SK-N-SH (cell line): ENCODE measurements around the gene PROSER3. TPM values are rescaled to one million over a fixed set of nuclear protein-coding genes. Genes with fewer than 3 reads are reported as not detected.

Source experiments
- CTCF ChIA-PET: fragments of 300-600, 350-600 bp; formaldehyde crosslinking; extraction: SDS; loops from one replicate; lab custom pipeline; 2021; lab: Yijun Ruan, JAX
- POLR2A ChIA-PET: fragments of 350-600 bp; sonication (Branson Sonifier 250); formaldehyde crosslinking; extraction: SDS; loops from one replicate; lab custom pipeline; 2020; ENCODE audit warnings: antibody characterized with exemption, inconsistent platforms; lab: Yijun Ruan, JAX
- DNase-seq: peaks from one replicate; pipeline ENCODE4 v3.0.0; 2012
- H2AFZ ChIP-seq: fragments of 200-600 bp; sonication (generic); 2 replicates; pipeline ENCODE4 v1.8.1; 2016; ENCODE audit warnings: antibody characterized with exemption, mild to moderate bottlenecking, low read depth
- H3F3A ChIP-seq: fragments of 200-600 bp; sonication (generic); replicated peaks from 2 replicates; pipeline ENCODE3; 2016; ENCODE audit warnings: antibody characterized with exemption, mild to moderate bottlenecking; ENCODE audit not compliant: insufficient read depth
- H3K27ac ChIP-seq, 2 experiments: fragments of 200-500 bp in 1 of 2; fragments of 200-600 bp in 1 of 2; sonication (Bioruptor generic) in 1 of 2; sonication (generic), shearing (Covaris generic) in 1 of 2; 2 replicates each; pipeline versions ENCODE4 v1.5.1 to v1.6.1; 2014 to 2016; ENCODE audit warnings: low read depth in 2 of 2, inconsistent platforms in 1 of 2, low read length in 1 of 2, mild to moderate bottlenecking in 1 of 2, mixed read lengths in 1 of 2
- H3K27me3 ChIP-seq: fragments of 200-600 bp; sonication (generic), shearing (Covaris generic); 2 replicates; pipeline ENCODE4 v1.6.1; 2016; ENCODE audit warnings: mixed run types; ENCODE audit not compliant: insufficient read depth
- H3K36me3 ChIP-seq, 2 experiments: fragments of 200-500 bp in 1 of 2; fragments of 200-600 bp in 1 of 2; sonication (Bioruptor generic) in 1 of 2; sonication (generic) in 1 of 2; replicated peaks in 1 of 2; 2 replicates each; pipeline versions ENCODE3 to v1.5.1; 2014 to 2016; ENCODE audit warnings: low read length in 1 of 2, mild to moderate bottlenecking in 1 of 2; ENCODE audit not compliant: insufficient read depth in 2 of 2, control insufficient read depth in 1 of 2
- H3K4me1 ChIP-seq, 2 experiments: fragments of 200-500 bp in 1 of 2; fragments of 200-600 bp in 1 of 2; sonication (Bioruptor generic) in 1 of 2; sonication (generic), shearing (Covaris generic) in 1 of 2; 2 replicates each; pipeline versions ENCODE4 v1.5.1 to v1.6.1; 2014 to 2016; ENCODE audit warnings: low read depth in 1 of 2, low read length in 1 of 2, mixed run types in 1 of 2; ENCODE audit not compliant: insufficient read depth in 2 of 2, control insufficient read depth in 1 of 2
- H3K4me2 ChIP-seq: fragments of 200-600 bp; sonication (generic), shearing (Covaris generic); 2 replicates; pipeline ENCODE4 v1.6.1; 2017; ENCODE audit warnings: mixed run types
- H3K4me3 ChIP-seq, 2 experiments: fragments of 200-500 bp in 1 of 2; fragments of 200-600 bp in 1 of 2; sonication (Bioruptor generic) in 1 of 2; sonication (generic), shearing (Covaris generic) in 1 of 2; 2 replicates each; pipeline versions ENCODE4 v1.5.1 to v1.8.1; 2014 to 2016; ENCODE audit warnings: low read depth in 2 of 2, inconsistent platforms in 1 of 2, low read length in 1 of 2, mild to moderate bottlenecking in 1 of 2, mixed read lengths in 1 of 2, moderate library complexity in 1 of 2
- H3K79me2 ChIP-seq: fragments of 200-600 bp; sonication (generic); 2 replicates; pipeline ENCODE4 v1.8.1; 2017; ENCODE audit warnings: mild to moderate bottlenecking; ENCODE audit not compliant: insufficient read depth
- H3K9ac ChIP-seq: fragments of 200-600 bp; sonication (generic); 2 replicates; pipeline ENCODE4 v1.6.1; 2017; ENCODE audit warnings: mixed run types
- H3K9me2 ChIP-seq: fragments of 200-600 bp; sonication (generic); 2 replicates; pipeline ENCODE4 v1.6.1; 2017; ENCODE audit warnings: mixed run types
- H3K9me3 ChIP-seq: fragments of 200-600 bp; sonication (generic); 2 replicates; pipeline ENCODE4 v1.6.1; 2017; ENCODE audit warnings: mixed run types, mild to moderate bottlenecking, moderate library complexity
- H4K20me1 ChIP-seq: fragments of 200-600 bp; sonication (generic); 2 replicates; pipeline ENCODE4 v1.6.1; 2017; ENCODE audit warnings: mild to moderate bottlenecking, mixed run types; ENCODE audit not compliant: insufficient read depth
- CHD2 ChIP-seq: fragments of 150-350 bp; IDR thresholded peaks from 2 replicates; pipeline ENCODE4 v1.6.1; 2018; ENCODE audit warnings: low read length; ENCODE audit not compliant: partially characterized antibody
- ELF1 ChIP-seq: IDR thresholded peaks from 2 replicates; pipeline ENCODE4 v1.4.0; 2012
- FOXM1 ChIP-seq: IDR thresholded peaks from 2 replicates; pipeline ENCODE4 v1.4.0; 2012; ENCODE audit warnings: low read depth, mild to moderate bottlenecking
- GABPA ChIP-seq: IDR thresholded peaks from 2 replicates; pipeline ENCODE4 v1.4.0; 2012; ENCODE audit warnings: low read depth, mild to moderate bottlenecking
- JUND ChIP-seq: IDR thresholded peaks from 2 replicates; pipeline ENCODE4 v1.4.0; 2012
- MAX ChIP-seq: IDR thresholded peaks from 2 replicates; pipeline ENCODE4 v1.4.0; 2012; ENCODE audit warnings: low read depth
- MXI1 ChIP-seq: IDR thresholded peaks from 2 replicates; pipeline ENCODE4 v1.6.1; 2012; ENCODE audit warnings: mild to moderate bottlenecking, low read depth, low read length, improper control_type of control experiment
- PBX3 ChIP-seq: IDR thresholded peaks from 2 replicates; pipeline ENCODE4; 2012
- POLR2AphosphoS5 ChIP-seq: IDR thresholded peaks from 2 replicates; pipeline ENCODE4 v1.6.1; 2012; ENCODE audit warnings: low read depth, low read length
- RAD21 ChIP-seq: IDR thresholded peaks from 2 replicates; pipeline ENCODE4 v1.6.1; 2012; ENCODE audit warnings: mild to moderate bottlenecking, low read length
- RFX5 ChIP-seq: IDR thresholded peaks from 2 replicates; pipeline ENCODE4 v1.6.1; 2012; ENCODE audit warnings: mild to moderate bottlenecking, improper control_type of control experiment, low read length
- TAF1 ChIP-seq: IDR thresholded peaks from 2 replicates; pipeline ENCODE4 v1.6.1; 2012; ENCODE audit warnings: low read depth, mild to moderate bottlenecking, low read length, moderate library complexity, borderline replicate concordance
- YY1 ChIP-seq: IDR thresholded peaks from 2 replicates; pipeline ENCODE4 v1.4.0; 2012; ENCODE audit warnings: low read depth, mild to moderate bottlenecking
- ZBTB33 ChIP-seq: IDR thresholded peaks from 2 replicates; pipeline ENCODE4 v1.4.0; 2012; ENCODE audit warnings: low read depth, borderline replicate concordance
- WGBS: methylation state at CpG from one replicate; pipeline ENCODE4 v1.1.6; 2017; ENCODE audit warnings: low lambda C conversion rate; 5-methylcytosine and 5-hydroxymethylcytosine counted together
- polyA plus RNA-seq, 3 experiments: library from polyadenylated mRNA; depleted of rRNA; stranded (reverse); fragments of >200 nt; gene quantifications; 2 replicates each; pipeline ENCODE4 v1.2.3, GENCODE V29; 2012
- TF ChIP-seq, protein P1 (sequence below): IDR thresholded peaks from 2 replicates; pipeline ENCODE4 v1.6.1; 2012; ENCODE audit warnings: mild to moderate bottlenecking, low read depth, low read length, moderate library complexity
- TF ChIP-seq, protein P2 (sequence below): IDR thresholded peaks from 2 replicates; pipeline ENCODE4 v1.4.0; 2012; ENCODE audit warnings: low read depth, borderline replicate concordance
- TF ChIP-seq, protein P3 (sequence below): fragments of 150-350 bp; IDR thresholded peaks from 2 replicates; pipeline ENCODE4 v1.6.1; 2016; ENCODE audit warnings: mild to moderate bottlenecking, low read depth, low read length
- TF ChIP-seq, protein P4 (sequence below): fragments of 150-350 bp; IDR thresholded peaks from 2 replicates; pipeline ENCODE4 v1.6.1; 2017; ENCODE audit warnings: antibody characterized with exemption, low read length, low read depth, borderline replicate concordance

Gene PROSER3
- polyA plus RNA-seq (2012; rRNA removed) = 12.3 and 12.5 TPM in 2 replicates
- 6.8 and 8.8 TPM in 2 replicates for polyA plus RNA-seq (2012; cell fraction: cytosol; rRNA removed)
- 76.0 and 114 TPM in 2 replicates for polyA plus RNA-seq (2012; cell fraction: nucleus; rRNA removed)

DNA sequence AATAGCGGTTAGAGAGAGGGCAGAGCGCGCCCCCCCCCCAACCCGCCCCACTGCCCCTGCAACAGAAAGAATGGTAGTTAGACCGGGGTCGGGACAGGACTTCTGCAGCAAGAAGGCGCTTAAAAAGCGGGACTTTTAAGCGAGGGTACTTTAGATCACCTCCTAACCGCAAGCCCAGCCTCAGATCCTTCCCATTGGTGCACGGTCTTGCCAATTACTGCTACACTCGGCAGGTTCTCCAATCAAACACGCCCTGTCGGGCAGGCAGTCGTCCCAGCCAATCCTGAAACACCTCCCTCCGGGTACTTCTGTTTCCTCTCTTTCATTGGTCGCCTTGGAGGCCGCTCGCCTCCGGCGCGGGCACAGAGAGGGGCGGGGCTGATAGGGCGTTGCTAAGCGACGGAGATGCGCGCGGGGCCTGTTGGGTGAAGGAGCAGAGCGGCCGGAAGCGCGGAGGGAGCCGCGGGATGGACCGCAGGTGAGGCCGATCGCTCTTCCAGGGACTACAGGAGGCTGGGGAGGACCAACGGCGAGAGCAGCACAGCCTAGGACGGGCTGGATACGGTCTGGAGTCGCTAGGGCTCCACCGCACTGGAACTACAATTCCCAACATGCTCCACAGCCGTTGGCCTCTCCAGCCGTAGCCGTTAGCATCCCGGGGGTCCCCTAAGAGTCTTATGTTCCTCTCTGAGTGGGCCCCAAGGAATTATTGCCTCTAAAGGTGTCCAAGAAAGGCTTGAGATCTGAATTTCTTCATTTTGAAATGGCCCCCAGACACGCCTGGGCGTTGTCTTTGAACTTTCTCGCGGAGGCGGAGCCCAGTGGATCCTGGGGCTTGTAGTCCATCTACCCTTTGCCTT lies at the start of gene PROSER3:
PROSER3 (plus strand) TSS at position 428 of the 860 bp plus-strand sequence; CDS start at position 468, 40 bp downstream.
- Histone ChIP-seq H3K27ac (peak within 1 kb of the TSS; percentile 95 to 98), H3F3A (peaks cover 10% of the 10 kb centered on the region), H3K27me3 (no peaks in the 10 kb centered on the region), H3K4me1 (peaks cover 7 to 19% of the 10 kb centered on the region in 2 experiments; a peak in 3 of 4 replicates), H4K20me1 (peaks cover 4% of the 10 kb centered on the region), H3K9ac (peak within 1 kb of the TSS; percentile 100), H3K4me2 (peak within 1 kb of the TSS; percentile 95), H3K79me2 (peaks cover 27% of the 10 kb centered on the region), H3K9me3 (no peaks in the 10 kb centered on the region), H2AFZ (peak within 1 kb of the TSS; percentile 94), H3K9me2 (no peaks in the 10 kb centered on the region), H3K36me3 (peaks cover 15 to 33% of the 10 kb centered on the region in 2 experiments), H3K4me3 (peak within 1 kb of the TSS; percentile 87 to 99)
- CTCF ChIA-PET = interaction anchor here (1.5 kb wide), 1 partner anchor 13 kb away, joined by 5 read pairs; the partner anchor contains the start of genes PSENEN and U2AF1L4
- peak; percentile 97 for DNase-seq
- POLR2A ChIA-PET = interaction anchor here (0.8 to 1.7 kb wide), 6 partner anchors 9 to 112 kb away, joined by 3 to 11 read pairs (median 4); partner anchors contain the start of genes LIN37, PSENEN and U2AF1L4
- 0% methylated on average over 41 of the region's 53 CpGs for WGBS
- TF ChIP-seq PBX3 (peak; percentile 99), JUND (no peak), TAF1 (peak; percentile 41; the same call in 1 of the 2 replicates), YY1 (peak; percentile 80), FOXM1 (peak; percentile 68; the same call in 1 of the 2 replicates), RAD21 (no peak), POLR2AphosphoS5 (peak; percentile 2), CHD2 (peak; percentile 96), MAX (0 out of 2 replicates have a peak, but pooled peaks have one; percentile 9), GABPA (peak; percentile 59), MXI1 (peak; percentile 67; the same call in 1 of the 2 replicates), RFX5 (peak; percentile 63; the same call in 1 of the 2 replicates), ZBTB33 (peak; percentile 93), ELF1 (peak; percentile 64; the same call in 1 of the 2 replicates)
- TF ChIP-seq, protein P1, sequence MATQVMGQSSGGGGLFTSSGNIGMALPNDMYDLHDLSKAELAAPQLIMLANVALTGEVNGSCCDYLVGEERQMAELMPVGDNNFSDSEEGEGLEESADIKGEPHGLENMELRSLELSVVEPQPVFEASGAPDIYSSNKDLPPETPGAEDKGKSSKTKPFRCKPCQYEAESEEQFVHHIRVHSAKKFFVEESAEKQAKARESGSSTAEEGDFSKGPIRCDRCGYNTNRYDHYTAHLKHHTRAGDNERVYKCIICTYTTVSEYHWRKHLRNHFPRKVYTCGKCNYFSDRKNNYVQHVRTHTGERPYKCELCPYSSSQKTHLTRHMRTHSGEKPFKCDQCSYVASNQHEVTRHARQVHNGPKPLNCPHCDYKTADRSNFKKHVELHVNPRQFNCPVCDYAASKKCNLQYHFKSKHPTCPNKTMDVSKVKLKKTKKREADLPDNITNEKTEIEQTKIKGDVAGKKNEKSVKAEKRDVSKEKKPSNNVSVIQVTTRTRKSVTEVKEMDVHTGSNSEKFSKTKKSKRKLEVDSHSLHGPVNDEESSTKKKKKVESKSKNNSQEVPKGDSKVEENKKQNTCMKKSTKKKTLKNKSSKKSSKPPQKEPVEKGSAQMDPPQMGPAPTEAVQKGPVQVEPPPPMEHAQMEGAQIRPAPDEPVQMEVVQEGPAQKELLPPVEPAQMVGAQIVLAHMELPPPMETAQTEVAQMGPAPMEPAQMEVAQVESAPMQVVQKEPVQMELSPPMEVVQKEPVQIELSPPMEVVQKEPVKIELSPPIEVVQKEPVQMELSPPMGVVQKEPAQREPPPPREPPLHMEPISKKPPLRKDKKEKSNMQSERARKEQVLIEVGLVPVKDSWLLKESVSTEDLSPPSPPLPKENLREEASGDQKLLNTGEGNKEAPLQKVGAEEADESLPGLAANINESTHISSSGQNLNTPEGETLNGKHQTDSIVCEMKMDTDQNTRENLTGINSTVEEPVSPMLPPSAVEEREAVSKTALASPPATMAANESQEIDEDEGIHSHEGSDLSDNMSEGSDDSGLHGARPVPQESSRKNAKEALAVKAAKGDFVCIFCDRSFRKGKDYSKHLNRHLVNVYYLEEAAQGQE = no peak
- TF ChIP-seq, protein P2, sequence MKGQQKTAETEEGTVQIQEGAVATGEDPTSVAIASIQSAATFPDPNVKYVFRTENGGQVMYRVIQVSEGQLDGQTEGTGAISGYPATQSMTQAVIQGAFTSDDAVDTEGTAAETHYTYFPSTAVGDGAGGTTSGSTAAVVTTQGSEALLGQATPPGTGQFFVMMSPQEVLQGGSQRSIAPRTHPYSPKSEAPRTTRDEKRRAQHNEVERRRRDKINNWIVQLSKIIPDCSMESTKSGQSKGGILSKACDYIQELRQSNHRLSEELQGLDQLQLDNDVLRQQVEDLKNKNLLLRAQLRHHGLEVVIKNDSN = no peak
- TF ChIP-seq, protein P3, sequence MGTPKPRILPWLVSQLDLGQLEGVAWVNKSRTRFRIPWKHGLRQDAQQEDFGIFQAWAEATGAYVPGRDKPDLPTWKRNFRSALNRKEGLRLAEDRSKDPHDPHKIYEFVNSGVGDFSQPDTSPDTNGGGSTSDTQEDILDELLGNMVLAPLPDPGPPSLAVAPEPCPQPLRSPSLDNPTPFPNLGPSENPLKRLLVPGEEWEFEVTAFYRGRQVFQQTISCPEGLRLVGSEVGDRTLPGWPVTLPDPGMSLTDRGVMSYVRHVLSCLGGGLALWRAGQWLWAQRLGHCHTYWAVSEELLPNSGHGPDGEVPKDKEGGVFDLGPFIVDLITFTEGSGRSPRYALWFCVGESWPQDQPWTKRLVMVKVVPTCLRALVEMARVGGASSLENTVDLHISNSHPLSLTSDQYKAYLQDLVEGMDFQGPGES = peak; percentile 97
- TF ChIP-seq, protein P4, sequence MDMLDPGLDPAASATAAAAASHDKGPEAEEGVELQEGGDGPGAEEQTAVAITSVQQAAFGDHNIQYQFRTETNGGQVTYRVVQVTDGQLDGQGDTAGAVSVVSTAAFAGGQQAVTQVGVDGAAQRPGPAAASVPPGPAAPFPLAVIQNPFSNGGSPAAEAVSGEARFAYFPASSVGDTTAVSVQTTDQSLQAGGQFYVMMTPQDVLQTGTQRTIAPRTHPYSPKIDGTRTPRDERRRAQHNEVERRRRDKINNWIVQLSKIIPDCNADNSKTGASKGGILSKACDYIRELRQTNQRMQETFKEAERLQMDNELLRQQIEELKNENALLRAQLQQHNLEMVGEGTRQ = no peak
